Prostate gland (tissue), 2 donors: Measurements from ENCODE around the gene A4GNT.

Experiments
- POLR2A ChIP-seq: fragments of 450-650 bp; IDR thresholded peaks from one replicate; pipeline ENCODE4 v1.6.1; 2016; ENCODE audit warnings: antibody characterized with exemption, mild to moderate bottlenecking
- POLR2AphosphoS5 ChIP-seq: sonication (generic); formaldehyde crosslinking; IDR thresholded peaks from one replicate; pipeline ENCODE4 v1.6.1; 2017; ENCODE audit warnings: antibody characterized with exemption
- TF ChIP-seq, protein P1 (sequence below), 4 experiments: fragments of 200-600 bp in 2 of 4; fragments of 450-650 bp in 2 of 4; sonication (generic) in 2 of 4; IDR thresholded peaks; 1 replicate in 3 of 4; 2 replicates in 1 of 4; pipeline ENCODE4 v1.5.1; 2016 to 2019; ENCODE audit warnings: antibody characterized with exemption in 4 of 4, mild to moderate bottlenecking in 2 of 4, moderate library complexity in 2 of 4

GRCh38 chr3:138125548-138126221, 6.5 kb downstream of the A4GNT start:
- TF ChIP-seq, protein P1, sequence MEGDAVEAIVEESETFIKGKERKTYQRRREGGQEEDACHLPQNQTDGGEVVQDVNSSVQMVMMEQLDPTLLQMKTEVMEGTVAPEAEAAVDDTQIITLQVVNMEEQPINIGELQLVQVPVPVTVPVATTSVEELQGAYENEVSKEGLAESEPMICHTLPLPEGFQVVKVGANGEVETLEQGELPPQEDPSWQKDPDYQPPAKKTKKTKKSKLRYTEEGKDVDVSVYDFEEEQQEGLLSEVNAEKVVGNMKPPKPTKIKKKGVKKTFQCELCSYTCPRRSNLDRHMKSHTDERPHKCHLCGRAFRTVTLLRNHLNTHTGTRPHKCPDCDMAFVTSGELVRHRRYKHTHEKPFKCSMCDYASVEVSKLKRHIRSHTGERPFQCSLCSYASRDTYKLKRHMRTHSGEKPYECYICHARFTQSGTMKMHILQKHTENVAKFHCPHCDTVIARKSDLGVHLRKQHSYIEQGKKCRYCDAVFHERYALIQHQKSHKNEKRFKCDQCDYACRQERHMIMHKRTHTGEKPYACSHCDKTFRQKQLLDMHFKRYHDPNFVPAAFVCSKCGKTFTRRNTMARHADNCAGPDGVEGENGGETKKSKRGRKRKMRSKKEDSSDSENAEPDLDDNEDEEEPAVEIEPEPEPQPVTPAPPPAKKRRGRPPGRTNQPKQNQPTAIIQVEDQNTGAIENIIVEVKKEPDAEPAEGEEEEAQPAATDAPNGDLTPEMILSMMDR (IDR thresholded peaks at IDR 0.05) = no peak
- TF ChIP-seq POLR2A (no peak), POLR2AphosphoS5 (no peak)
